Measurements from ENCODE around the gene P4HA1.
"Not testable (repeated sequence)": the region's sequence is repeated elsewhere in the genome, so short reads cannot be mapped to it uniquely, and the experiment has no call there.

The P4HA1 gene

GRCh38 chr10:73096449-73097304 lies at the start of gene P4HA1:
Gene P4HA1 (minus strand): TSS chr10:73096866. CDS start chr10:73074883, 21,983 bp downstream.
- peak; percentile 94 for DNase-seq (ENCODE audit: low read depth, low spot score)

DNA sequence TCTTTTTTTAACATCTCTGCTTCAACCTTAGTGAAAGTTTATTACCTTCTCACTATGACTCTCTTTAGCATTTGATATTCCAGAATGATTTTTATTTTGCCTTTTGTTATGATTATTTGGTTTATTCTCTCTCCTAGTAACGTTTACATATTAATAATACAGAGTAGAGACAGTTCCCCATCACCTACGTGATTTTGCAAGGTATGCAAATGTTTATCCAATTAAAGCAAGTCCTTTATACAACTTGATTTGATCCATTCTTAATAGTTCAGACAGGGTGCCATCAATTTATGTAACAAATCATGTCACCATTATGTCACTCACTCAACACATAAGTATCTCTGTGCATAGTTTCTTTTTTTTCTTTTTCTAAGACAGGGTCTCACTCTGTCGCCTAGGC lies 44.9 kb upstream of the P4HA1 start:
- no peak for DNase-seq (ENCODE audit: low read depth, low spot score)

- no peak for DNase-seq (ENCODE audit: low read depth, low spot score)
Measured at GRCh38 chr10:73139251-73139650, 42.6 kb upstream of the P4HA1 start.

DNA sequence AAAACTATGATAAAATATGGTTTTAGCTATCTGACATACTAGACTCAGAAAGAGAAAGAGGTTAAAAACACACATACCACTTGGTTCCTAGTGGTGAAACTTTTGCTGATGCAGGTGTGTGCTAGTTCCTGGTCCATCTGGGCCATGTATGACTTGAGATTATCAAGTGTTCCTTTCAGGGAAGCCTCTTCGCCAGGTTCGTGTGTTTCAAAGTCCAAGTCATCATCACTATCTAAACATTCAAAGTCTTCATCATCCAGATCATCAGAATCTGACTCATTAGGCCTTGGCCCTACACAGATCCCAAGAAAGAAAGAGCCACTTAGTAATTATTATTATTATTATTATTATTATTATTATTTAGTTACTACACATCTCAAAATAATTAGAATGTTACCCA lies 40.0 kb upstream of the P4HA1 start:
- DNase-seq (ENCODE audit: low read depth, low spot score), result no peak

DNA sequence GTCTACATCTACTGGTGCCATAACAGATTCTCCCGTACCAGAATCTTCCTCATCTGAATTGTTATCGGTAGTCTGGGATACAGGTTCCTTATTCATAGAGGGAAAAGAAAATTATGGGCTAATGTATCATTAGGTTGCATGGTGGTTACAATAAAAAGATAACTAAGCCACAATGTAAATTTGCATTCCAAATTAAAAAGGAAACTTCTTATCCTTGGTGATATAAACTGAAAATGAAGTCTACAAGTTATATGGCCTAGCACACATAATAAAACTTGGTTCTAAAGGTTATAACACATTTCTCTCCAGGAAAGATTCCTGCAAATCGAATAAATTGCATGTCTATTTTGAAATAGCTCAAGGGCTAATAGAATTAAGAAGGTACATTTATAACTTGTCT lies 38.1 kb upstream of the P4HA1 start:
- no peak for DNase-seq (ENCODE audit: low read depth, low spot score)

DNA sequence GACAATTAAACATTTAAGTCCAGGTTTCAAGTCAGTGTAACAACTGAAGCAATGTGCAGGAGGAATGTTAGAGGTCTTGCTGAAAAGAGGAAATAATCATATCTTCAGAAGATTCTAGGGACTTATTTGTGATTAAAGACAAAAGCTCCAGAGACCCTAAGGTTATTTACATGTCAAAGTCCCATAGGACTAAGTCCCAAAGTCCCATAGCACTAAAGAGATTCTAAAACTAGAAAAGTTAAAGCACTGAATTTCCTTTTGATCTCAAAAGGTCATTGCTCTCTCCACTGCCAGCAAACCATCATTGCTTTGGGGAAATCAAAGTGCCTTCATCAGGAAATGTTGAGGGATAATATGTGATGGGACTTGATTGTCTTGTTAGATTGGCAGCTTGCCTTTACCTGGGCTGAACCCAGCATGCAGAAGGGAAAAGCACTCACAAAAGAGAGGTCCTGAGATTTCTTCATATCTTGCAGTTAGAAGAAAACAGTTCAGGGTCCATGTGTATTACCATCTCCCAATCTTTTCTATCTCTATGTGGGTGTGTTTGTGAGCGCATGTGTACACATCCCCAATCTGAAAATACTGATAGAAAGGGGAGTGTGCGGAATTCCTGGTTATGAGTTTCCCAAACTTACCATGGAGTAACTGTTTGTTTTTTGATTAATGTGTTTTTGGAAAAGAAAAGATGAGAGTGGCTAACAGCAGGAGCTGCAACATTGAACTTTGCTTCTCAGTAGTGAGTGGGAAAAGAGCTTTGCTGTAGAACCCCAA lies 35.4 kb upstream of the P4HA1 start:
- no peak for DNase-seq (ENCODE audit: low read depth, low spot score)

- no peak for DNase-seq (ENCODE audit: low read depth, low spot score)
Measured at GRCh38 chr10:73131301-73131700, 34.6 kb upstream of the P4HA1 start.

DNA sequence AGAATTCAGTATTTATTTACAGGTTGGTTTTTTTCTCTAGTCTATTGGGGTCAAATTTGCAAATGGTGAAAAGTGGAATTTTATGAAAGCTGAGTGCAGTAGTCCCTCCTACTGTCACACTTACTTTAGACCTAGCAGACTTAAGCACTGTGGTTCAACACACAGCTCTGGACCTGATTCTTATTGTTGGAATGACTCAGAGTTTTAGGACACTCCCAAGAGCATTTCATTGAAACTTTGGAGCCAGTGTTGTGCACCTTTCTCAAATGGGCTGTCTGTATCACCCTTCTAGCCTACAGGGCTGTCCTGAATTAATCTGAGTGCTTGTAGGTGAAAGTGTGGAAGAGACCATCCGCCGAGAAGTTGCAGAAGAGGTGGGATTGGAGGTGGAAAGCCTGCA lies 29.7 kb upstream of the P4HA1 start:
- DNase-seq (ENCODE audit: low read depth, low spot score), result no peak

DNA sequence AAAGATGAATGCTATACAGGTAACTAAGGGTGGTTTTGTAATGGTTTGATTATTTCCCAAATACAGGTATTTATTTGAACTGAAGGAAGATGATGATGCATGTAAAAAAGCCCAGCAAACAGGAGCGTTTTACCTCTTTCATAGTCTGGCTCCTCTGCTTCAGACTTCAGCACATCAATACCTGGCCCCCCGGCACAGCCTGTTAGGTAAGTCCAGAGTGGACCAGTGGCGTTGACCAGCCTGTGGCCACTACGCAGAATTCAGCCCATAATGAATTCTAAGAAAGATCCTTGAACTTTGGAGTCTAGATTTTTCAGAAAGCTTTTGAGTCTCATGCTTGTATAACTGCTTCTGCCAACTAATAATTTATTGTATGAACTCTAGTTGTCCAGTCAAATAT lies 23.3 kb upstream of the P4HA1 start:
- no peak for DNase-seq (ENCODE audit: low read depth, low spot score)

GRCh38 chr10:73119457-73119856 lies 22.8 kb upstream of the P4HA1 start:
- DNase-seq (ENCODE audit: low read depth, low spot score), result no peak

DNA sequence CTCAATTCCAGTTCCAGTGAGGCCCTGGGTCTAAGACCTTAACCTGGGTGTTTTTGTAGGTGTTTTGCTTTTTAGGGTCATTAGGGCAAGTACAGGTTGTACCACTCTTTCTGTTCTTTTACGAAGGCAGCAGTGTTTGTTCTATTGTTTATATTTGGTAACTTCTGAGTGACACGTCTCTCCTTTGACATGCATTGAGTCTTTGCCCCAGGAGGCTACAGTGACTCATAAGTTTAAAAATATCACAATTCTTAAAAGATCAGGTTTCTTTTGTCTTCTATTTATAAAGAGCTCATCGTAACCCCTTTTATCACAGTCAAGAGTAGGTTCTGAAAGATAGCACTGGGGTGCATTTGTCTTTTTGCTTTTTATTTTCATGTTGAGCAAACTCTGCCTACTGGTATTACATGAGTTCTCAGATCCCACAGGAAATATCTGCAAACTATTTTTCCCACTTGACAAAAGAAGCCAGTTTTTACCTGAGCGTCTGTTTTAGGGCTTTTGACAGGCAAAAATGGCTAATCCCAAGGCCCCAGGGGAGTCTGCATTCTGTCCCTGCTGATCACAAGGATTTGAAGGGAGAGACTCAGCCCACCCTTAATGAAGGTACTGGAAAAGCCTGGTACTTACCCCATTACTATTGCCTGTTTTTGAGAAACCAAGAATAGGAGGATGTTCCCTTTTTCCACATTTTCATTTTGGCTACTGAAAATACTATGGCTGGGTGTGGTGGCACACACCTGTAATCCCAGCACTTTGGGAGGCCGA lies 21.5 kb upstream of the P4HA1 start:
- DNase-seq (ENCODE audit: low read depth, low spot score), result no peak

DNA sequence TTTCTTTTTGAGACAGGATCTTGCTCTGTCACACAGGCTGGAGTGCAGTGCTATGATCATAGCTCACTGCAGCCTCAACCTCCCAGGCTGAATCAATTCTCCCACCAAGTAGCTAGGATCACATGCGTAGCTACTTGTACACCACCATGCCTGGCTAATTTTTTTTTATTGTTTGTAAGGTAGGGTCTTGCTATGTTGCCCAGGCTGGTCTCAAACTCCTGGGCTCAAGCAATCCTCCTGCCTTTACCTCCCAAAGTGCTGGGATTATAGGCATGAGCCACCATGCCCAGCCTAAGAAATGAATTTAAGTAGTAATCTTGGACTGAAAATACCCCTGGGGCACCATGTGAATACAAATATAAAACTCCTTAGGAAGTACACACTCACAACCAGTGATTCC lies 19.4 kb upstream of the P4HA1 start:
- no peak for DNase-seq (ENCODE audit: low read depth, low spot score)

DNA sequence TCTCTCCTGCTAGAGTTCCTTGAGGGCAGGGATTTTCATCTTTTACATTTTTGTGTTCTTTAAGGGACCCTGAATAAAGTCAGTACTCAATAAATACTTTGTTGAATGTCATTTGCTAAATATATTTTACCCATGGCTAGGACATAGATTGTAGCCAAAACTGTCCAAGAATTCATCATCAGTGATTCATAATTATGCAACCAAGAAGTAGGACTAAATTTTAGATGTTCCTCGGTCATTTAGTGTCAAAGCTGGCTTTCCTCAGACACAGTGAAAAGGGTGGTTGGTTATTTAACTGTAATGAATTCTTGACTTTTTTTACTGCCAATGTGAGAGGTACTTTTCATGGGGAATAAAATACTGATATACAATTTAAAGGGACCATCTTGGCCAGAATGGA lies 16.9 kb upstream of the P4HA1 start:
- DNase-seq (ENCODE audit: low read depth, low spot score), result no peak

- DNase-seq (ENCODE audit: low read depth, low spot score), result not testable (repeated sequence)
Measured at GRCh38 chr10:73112032-73112431, 15.4 kb upstream of the P4HA1 start.

DNA sequence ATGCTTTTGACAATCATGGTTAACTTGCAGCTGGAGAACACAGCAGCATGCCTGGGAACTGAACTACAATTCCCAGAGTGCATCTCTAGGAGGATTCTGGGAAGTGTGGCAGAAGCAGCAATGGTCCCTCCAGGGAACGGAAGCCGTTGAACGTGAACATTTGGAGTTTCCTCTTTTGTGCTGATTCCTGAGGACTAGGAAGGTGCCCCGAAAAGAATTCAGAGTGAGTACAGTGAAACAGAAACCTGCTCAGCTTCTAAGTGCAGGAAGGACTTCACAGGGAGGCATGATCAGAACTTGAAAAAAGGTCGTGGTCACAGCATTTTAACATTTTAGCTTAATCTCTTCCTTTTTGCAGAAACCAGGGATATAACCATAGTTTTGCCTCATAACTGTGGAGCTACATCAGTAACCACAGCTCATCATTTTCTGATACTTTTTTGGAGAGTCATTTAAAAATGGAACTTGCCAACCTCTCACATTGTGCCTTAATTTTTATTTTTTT lies 13.7 kb upstream of the P4HA1 start, which contains the start of gene NUDT13:
Gene NUDT13, plus strand, starts transcription at position 111 of the 505 bp plus-strand sequence. CDS start 3,911 bp downstream, outside the sequence.
- DNase-seq (ENCODE audit: low read depth, low spot score), result peak; percentile 60

DNA sequence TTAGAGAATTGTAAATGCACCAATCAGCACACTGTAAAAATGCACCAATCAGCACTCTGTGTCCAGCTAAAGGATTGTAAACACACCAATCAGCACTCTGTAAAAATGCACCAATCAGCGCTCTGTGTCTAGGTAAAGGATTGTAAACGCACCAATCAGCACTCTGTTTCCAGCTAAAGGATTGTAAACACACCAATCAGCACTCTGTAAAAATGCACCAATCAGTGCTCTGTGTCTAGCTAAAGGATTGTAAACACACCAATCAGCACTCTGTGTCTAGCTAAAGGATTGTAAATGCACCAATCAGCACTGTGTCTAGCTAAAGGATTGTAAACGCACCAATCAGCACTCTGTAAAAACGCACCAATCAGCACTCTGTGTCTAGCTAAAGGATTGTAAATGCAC lies 12.6 kb upstream of the P4HA1 start:
- DNase-seq (ENCODE audit: low read depth, low spot score), result not testable (repeated sequence)

- no peak for DNase-seq (ENCODE audit: low read depth, low spot score)
Measured at GRCh38 chr10:73106301-73106700, 9.6 kb upstream of the P4HA1 start.

GRCh38 chr10:73099141-73099540 lies 2.5 kb upstream of the P4HA1 start:
- no peak for DNase-seq (ENCODE audit: low read depth, low spot score)

- no peak for DNase-seq (ENCODE audit: low read depth, low spot score)
Measured at GRCh38 chr10:73097305-73097670, 622 bp upstream of the P4HA1 start.

DNA sequence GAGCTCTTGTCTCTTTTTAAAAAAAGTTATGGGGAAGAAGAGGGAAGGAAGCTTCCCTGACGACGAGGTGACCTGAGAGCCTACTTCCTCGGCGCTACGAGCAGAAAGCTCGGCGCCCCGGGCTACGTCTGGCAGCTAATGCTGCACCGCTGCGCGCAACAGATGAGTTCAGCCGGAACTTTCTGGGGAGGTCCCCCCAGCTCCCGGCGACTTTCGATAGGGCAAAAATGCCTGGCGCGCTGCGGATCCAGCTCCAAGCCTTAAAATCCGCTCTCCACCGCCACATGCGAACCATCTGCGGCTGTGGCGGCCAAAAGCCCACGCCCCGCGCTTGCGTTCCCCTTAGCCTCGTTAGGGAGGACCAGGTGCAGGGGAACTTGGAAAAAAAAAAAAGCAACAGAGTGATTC lies 621 bp downstream of the P4HA1 start:
- DNase-seq (ENCODE audit: low read depth, low spot score), result no peak

- DNase-seq (ENCODE audit: low read depth, low spot score), result no peak
Measured at GRCh38 chr10:73095481-73096021, 1.1 kb downstream of the P4HA1 start.
